ENCODE measurements around the gene POU2F3.

The POU2F3 gene

DNA sequence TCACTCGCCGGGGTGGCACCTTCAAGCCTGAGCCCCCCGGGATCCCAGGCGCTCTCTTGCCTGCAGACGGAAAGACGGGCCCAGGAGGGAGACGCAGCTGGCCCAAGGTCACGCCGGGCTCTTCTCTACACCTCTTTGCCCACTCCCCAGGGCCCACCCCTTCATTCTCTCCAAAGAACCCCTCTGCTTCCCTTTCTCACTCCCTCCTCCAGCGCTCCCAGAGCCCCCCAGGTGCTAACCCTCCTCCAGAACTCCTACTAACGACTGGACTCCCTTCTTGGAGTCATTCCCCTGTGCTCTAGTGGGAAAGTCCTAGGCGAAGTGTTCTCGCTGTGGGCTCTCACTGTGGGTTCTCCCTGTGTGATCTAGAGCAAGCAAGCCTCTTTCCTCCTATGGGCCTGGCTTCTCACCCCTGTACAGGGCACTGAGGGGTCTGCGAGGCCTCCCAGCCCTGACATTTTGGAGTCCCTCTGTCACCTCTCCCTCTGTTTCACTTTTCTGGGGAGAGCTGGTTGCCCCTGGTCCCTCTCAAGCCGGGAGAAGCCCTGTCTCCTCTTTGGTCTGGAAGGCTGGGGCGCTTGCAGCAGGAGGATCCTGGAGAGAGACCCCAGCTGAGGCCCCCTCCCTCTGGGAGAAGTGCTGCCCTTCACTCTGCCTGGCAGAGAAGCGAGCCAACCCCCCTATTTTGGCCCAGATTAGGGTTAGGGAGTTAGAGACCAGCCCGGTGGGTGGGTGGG, 28.2 kb upstream of the POU2F3 start:
- DNase-seq: no peak

DNA sequence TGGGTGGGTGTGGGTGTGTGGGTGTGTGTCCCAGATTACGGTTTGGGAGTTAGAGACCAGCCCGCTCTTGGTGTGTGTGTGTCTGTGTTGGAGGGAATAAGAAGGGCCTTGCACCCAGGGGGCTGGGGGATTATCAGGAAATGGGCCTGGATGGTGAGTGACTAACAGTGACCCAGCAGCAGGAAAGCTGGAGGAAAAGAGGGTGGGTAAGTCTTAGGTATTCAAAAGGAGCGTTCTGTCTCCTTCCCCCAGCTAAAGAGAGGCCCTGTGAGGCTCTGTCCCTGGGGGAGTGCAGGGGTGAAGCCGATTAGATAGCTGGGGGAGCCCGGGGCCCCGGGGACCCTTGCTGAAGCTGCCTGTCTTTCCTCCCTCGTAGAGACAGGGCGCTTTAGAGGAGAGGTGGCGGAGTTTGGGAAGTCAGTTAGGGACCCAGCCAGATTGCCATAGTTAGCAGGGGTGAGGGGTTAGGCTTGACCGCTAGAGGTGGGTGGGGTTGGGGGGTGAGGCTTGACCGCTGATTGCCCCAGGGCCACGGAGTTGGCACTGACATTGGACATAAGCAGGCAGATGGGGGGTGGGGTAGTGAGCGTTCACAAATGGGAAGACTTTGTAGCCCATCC, 27.6 kb upstream of the POU2F3 start:
- no peak for DNase-seq

DNA sequence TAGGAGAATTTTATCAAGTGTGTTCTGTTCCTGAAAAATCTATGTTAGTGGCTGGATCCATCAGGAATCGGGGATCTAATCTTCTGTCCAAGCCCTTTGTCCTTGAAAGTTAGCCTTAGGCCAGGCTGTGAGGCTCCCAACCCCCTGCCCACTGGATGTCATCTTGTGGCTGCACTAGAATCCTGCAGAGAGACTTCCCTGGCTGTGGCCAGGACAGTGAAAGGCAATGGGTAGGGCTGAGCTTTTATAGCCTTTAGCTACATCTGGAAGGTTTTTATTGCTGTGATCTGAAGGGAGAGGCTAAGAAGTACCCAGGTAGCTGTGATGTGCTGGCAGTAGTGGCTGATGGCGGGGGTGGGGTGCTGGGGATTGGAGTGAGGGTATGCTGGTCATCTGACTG, 27.0 kb upstream of the POU2F3 start:
- no peak for DNase-seq

DNA sequence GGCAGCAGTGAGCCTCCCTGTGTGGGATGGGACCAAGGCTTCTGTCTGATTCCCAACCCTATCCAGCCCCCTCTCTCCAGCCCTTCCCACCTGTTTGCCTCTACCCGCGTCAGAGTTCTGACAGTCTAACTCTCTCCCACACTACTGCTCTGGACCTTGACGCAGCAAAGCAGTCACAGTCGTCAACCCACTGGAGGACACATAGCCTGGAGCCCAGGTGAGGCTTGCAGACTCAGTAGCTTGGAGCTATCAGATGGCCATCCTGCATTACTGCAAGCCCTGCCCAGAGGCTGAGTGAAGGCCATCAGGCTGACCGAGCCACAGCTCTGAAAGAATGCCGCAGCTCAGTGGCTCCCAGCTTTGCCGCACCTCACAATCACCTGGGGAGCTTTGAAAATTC, 25.4 kb upstream of the POU2F3 start:
- DNase-seq: no peak

DNA sequence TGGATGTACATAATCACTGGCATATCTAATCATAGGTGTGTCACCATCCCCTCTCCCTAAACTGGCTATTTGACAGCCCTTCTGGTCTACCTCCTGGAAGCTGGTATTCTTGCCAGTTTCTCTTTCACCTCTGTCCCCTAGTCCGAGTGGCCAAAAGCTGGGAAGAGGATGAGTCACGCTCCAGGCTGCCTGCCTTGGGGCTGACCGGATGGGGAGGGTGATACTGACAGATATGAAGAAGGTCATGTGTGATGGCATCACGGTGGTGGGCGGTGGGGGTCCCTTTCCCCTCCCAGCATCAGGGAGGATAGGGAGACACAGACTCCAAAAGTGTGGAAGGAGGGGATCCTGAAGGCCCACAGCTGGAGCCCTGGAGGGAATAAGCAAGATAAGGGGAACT, 24.3 kb upstream of the POU2F3 start:
- no peak for DNase-seq

DNA sequence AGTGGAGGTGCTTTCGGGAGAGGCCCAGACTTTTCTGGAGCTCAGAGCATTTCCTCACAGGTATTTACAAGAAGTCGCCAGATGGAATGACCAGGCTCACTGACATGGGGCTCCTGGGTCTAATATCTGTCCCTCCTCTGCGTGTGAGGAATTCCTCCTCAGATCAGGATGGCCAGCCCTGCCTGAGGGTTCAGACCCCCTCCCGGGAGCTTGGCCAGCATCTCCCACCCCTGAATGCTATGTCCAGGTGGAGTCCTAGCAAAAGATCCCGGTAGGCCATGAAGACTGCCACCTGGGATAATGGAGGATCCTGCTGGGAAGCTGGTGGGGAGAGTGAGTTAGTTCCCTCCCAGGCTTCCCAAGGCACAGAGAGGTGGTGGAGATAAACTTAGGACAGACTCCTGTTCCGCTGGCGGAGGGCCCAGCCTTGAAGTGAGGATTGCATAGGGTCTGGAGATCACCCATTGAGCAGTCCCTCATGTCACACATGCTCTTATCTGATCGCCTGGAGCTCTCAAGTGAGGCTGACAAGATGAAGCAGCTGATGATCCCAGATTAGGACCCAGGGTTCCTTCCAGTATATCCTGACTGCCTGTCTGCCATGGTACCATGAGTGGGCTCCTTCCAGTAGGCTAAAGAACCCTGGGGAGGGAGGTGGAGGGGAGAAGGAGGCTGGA, 23.4 kb upstream of the POU2F3 start:
- no peak for DNase-seq

DNA sequence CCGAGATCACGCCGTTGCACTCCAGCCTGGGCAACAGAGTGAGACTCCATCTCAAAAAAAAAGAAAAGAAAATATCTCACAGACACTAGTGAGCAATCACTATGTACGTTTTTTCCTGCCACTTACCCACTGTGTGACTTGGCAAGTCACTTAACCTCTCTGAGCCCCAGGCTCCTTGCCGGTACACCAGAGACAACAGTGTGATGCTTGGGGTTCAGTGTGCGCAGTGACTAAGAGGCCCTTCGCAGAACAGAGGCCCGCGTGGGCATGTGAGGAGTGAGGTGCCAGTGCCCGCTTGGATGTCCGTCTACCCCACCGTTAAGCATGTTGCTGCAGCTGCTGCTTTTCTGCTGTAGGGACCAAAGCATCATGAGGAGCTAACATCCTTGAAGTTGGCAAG, 22.4 kb upstream of the POU2F3 start:
- DNase-seq: no peak

DNA sequence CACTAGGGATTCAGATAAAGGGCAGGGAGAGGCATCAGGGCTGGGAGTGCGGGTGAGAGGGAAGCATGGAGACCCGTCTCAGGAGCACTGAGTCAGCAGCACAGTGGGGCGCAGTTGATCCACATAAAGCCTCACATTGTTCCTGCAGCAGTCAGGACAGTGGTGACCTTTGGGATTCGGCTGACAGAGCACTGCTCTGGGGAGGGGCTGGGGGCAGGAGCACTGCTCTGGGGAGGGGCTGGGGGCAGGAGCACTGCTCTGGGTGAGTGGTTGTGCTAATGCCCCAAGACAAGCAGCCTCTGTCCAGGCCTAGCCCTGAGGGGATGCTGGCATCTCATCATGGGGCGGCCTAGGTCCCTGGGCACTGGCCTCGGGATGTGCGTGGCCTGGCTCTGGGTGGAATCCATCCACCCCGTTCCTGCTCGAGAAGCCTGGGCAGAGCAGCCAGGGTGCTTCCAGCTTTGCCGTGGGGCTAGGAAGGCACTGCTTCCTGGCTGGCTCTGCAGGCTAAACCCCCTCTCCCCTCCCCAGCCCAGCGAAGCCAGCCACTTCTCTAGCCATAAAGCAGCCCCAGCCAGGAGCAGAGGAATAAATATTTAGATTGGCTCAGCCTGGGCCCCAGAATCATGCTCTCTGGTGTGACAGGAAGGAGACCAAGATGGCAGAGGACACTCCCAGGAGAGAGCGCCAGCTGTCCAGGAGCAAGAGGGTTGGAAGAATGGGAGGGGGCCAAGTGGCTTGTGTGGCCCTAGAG, 21.8 kb upstream of the POU2F3 start:
- DNase-seq: no peak

DNA sequence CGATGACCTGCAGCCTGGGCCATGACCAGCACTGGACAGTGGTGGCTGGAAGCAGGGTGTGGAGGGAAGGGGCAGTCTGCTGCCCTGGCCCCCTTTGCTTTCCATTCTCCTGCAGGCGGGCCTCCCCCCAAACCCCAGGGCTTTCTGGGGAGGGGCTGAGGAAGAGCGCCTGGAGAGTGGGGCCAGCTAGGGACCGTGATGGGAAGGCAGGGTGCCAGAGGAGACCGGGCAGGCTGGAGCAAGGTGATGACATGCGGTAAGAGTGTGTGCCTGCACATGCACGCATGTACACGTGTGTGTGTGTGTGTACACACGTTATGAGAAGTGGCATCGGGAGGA, 21.3 kb upstream of the POU2F3 start:
- DNase-seq: no peak

DNA sequence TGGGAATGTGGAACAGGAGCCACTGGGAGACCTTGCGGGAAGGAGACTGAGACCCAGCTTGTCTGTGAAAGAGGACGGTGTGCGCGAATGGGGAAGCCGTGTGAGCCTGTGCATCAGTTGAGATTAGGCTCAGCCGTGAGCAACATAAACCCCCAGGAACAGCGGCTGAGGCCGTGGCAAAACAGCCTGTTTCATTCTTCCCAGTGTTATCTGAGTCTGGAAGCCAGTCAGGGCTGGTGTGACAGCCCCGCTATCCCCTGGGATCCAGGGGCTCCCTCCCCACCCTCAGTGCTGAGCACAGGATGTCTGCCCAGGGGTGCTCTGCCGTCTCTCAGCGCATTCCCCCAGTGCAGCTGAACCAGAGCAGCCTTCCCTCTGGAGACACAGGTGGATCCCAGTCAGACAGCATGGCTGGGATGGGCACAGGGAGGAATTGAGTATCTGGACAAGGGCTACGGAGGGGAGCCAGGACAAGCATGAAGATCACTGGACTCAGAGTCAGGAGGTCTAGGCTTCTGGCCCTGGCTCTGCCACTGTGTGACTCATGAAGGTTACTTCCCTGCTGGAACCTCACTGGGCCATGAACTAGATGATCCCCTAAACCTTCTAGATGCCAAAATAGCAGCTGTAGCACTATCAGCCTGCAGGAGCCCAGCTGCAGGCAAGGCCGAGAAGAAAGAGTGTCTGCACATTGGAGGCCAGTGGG, 20.6 kb upstream of the POU2F3 start:
- DNase-seq: no peak

DNA sequence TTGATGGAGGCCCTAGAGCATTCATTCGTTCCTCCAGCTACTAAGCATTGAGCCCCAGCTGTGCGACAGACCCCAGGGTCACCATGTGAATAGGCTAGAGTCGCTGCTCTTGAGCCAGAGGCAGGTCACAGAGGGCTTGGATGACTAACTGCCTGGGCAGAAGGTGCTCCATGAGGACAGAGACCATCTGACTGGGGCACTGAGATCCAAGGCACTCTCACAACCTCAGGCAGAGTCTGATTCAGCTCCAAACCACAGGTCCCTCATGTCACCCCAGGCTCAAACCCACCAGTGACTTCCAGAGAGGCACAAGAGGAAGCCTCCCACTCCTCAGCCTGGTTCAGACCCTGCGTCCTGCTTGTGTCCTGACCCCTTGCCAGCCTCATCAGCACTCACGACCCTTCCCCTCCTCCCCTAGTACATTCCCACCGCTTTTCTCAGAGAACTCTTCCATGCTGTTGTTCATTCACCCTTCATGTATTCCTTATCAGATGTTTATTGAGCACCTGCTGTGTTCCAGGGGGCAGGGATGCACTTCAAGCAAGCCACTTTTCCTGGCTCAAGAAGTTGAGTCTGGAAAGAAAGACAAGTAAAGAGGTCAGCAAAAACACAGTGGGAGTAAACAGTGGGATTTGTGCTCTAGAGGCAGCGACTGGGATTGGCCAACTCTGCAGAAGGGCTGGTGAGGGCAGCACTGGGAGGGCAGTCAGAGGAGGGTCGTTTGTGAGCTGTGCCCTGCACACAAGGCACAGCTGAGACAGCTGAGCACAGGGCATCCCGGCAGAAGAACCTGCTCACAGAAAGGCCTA, 19.8 kb upstream of the POU2F3 start:
- DNase-seq: no peak

DNA sequence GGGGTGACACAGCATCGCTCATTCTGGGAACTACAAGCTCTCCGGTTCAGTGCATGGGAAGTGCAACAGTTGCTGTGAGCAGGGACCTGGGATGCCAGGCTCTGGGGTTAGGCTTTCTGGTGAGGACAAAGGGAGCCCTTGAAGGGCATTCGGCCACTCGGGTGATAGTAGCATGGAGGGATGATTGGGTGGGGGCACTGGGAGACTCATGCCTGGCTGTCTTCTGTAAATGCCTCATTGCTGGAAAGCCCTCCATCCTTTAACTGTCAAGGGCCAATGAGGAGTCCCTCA, 19.2 kb upstream of the POU2F3 start:
- no peak for DNase-seq

DNA sequence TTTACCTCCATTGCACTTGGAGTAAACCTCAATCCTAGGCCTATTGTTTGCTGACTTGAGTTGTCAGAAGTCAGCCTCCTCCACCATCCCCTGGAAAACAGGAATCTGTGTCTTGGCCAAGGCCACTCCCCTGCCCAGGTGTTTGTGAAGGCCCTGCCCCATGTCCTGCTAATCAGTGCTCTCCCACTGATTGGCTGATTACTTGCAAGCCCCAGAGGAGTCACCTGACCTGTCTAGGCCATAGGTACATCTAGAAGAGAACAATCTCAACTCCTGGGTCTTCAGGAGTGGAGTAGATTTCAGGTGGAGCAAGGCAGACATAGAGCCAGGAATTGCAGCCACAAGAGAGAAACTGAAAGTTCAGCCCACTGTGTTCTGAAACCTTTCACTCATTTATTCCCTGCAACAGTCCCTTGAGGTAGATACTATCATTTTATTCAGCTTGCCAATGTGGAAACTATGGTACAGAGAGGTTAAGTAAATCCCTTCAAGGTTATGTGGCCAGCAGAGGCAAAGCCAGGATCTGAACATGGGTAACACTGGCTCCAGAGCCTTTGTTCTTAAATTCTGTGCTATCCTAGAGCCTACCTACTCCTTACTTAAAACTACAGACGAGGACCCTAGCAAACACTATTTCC, 18.7 kb upstream of the POU2F3 start:
- no peak for DNase-seq

DNA sequence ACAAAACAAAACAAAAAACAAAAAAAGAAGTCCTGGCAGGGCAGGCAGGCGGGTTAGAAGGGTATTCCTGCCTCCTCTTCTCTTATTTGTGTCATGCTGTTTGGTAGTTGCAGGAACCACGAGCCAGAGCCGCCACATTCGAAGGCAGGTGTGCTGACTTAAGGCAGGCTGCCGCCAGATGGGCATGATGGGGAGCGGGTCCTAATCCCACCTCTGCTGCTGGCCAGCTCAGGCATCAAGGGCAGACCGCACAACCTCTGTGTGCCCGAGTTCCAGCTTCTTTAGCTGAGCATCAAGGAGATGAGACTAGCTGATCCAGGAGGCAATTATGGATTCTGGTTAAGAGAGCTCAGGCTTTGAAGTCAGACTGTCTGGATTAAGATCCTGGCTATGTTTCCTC, 17.0 kb upstream of the POU2F3 start:
- DNase-seq: no peak

DNA sequence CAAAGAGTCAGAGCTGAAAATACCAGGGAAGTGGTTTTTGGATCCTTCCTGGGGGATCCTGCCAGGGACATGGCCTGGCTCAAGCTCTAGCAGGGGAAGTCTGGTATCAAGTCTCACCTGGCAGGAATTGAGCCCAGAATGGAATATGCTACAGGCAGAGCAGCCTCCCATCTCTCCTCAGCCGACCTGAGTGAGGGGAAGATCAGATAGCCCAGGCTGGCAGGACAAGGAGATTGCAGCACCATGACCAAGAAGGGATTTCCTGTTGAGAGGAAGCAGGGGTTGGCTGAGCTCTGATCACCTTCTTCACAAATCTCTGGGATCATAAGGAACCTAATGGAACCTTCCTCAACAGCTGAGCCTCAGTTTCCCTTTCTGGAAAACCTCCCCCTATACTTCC, 16.1 kb upstream of the POU2F3 start:
- no peak for DNase-seq

DNA sequence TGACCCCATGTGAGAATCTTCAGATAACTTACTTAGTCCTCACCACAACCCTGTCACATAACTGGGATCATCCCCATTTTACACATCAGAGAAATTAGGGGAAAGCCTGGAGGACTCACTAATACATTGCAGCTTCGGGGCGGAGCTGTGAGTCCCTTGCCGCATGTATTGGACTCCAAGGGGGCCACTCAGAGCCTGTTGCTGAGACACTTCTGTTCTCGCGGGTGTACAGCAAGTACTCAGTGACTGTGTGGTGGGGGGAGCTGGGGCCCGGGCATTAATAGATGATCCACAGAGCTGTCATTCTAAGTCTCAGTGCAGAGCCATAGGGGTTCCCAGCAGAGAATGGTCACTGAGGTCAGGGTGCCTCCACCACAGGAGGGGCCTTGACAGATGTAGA, 15.6 kb upstream of the POU2F3 start:
- no peak for DNase-seq

DNA sequence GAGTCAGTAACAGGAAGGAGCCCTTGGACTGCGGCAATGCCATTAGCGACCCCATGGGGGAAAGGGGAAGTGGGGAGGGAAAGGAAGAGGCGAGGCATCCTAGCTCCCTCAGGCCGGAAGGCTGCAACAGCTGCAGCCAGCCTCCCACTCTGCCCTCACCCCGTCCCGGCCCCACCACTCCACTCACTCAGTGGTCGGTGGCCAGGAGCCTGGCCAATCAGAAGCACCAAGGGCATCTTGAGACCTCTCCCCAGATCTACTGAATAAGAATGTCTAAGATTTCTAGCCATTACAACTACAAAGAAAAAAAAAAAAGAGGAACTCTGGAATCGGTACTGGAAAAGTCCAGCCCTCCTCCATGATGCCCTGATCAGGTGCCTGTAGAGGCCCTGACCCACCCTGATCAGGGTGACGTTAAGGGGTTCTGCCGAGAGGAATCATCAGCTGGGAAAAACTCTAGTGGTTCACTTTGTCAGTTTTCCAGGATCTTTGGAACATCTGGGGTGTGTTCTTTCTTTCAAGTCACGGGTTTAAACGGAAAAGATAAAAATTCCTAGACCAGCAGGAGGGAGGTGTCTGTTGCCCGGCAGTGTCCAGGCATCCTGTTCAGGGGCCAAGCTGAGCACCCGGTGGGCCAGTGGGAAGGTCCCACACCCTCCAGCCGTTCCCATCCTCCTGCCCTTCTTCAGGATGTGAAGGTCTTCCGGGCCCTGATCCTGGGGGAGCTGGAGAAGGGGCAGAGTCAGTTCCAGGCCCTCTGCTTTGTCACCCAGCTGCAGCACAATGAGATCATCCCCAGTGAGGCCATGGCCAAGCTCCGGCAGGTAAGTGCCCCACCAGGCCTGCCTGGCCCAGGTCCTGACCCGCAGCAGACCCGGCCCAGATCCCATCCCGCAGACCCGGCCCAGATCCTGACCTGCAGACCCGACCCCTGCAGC, 14.7 kb upstream of the POU2F3 start:
- no peak for DNase-seq

DNA sequence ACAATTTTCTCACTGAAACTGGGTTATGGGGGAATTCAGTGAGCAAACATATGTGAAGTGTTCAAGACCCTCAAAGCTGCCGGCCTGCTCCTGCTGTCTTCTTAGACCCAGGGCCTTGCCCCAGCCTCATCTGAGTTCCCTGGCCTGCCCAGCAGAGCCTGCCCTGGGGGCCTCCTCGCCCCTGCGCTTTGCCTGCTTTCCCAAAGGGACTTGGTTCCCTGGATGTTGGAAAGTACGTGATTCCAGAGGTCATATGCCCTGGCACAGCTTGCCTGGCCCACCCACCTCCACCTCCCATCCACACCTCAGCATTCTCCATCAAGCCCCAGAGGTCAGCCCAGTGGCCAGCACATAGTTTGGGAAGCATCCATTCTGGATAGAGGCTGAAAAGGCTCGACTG, 13.7 kb upstream of the POU2F3 start:
- no peak for DNase-seq

DNA sequence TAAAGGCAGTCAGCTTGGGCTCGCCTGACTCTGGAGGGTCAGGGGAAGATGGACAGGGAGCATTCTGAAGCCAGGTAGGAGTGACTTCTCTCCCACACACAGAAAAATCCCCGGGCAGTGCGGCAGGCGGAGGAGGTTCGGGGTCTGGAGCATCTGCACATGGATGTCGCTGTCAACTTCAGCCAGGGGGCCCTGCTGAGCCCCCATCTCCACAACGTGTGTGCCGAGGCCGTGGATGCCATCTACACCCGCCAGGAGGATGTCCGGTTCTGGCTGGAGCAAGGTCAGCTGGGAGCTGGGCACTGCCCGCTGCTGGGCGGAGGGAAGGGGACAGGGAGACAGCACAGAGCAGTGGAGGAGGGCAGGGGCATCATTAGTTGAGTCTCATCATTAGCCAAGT, 13.2 kb upstream of the POU2F3 start:
- DNase-seq: no peak

DNA sequence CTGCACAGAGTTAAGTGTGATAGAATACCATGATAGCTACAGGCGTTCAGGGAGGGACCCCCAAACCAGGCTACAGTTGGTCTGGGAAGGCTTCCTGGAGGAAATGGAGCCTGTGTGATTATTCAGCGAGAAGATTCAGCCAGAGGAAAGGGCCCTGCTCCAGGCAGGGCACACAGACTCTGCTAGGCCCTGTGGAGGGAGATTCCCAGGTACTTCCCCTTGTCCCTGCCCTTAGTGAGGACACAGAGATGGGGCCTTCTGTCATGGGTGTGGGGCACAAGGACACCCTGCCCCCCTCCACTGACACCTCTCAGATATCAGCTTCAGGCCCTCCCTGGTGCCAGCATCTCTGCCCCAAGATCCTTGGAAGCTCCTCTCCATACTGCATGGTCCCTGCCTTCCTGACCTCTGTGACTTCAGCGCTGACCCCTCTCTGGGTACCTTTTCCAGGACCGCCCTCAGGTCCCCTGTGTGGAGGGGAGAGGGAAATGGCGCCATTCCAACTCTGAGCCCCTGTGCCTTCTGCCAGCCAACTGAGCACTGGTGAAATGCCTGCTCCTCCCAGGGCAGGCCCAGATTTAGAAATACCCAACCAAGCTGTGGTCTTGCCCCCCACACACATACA, 12.6 kb upstream of the POU2F3 start:
- DNase-seq: no peak
